WTC11 (cell line): ENCODE measurements around the gene TSHZ3. TPM values are rescaled to one million over a fixed set of nuclear protein-coding genes. Genes with fewer than 3 reads are reported as not detected.

Experiments
- ATAC-seq: fragments of 200-7000 bp; cut with Tn5 transposase; 2 replicates; pipeline ENCODE4 v1.10.0; 2021; ENCODE audit warnings: mild to moderate bottlenecking, moderate library complexity
- CTCF ChIA-PET: fragments of 300-600 bp; sonication (Branson Sonifier 250); formaldehyde crosslinking; loops from one replicate; lab custom pipeline; 2021; ENCODE audit warnings: antibody characterized with exemption; lab: Charles Lee
- POLR2A ChIA-PET: fragments of 350-600 bp; sonication (Branson Sonifier 250); formaldehyde crosslinking; loops from one replicate; lab custom pipeline; 2021; ENCODE audit warnings: antibody characterized with exemption; lab: Charles Lee
- DNase-seq: peaks from one replicate; pipeline ENCODE4 v3.0.0; 2021; ENCODE audit warnings: low spot score
- H3K27ac Mint-ChIP-seq: 2 replicates; pipeline ENCODE4 v1.8.0; 2021; ENCODE audit warnings: mixed read lengths
- H3K27me3 Mint-ChIP-seq: 2 replicates; pipeline ENCODE4 v1.8.0; 2021; ENCODE audit warnings: low read depth, mild to moderate bottlenecking, moderate library complexity, mixed read lengths
- H3K36me3 Mint-ChIP-seq: 2 replicates; pipeline ENCODE4 v1.8.0; 2021; ENCODE audit warnings: mixed read lengths
- H3K4me1 Mint-ChIP-seq: 2 replicates; pipeline ENCODE4 v1.8.0; 2022; ENCODE audit warnings: mixed read lengths
- H3K4me3 Mint-ChIP-seq: 2 replicates; pipeline ENCODE4 v1.8.0; 2021; ENCODE audit warnings: mild to moderate bottlenecking, moderate library complexity, mixed read lengths
- H3K9me3 Mint-ChIP-seq: 2 replicates; pipeline ENCODE4 v1.8.0; 2021; ENCODE audit warnings: mixed read lengths
- ATF1 ChIP-seq: sonication (generic); formaldehyde crosslinking; IDR thresholded peaks from 2 replicates; pipeline ENCODE4 v1.8.1; 2023; ENCODE audit warnings: mild to moderate bottlenecking, moderate library complexity, missing genetic modification reagents
- ESRRA ChIP-seq: sonication (generic); formaldehyde crosslinking; IDR thresholded peaks from 2 replicates; pipeline ENCODE4 v1.8.1; 2022; ENCODE audit warnings: mild to moderate bottlenecking, missing genetic modification reagents, borderline replicate concordance
- FOXJ3 ChIP-seq: sonication (generic); formaldehyde crosslinking; IDR thresholded peaks from 2 replicates; pipeline ENCODE4 v1.9.0; 2021; ENCODE audit warnings: missing genetic modification reagents, mild to moderate bottlenecking, borderline replicate concordance
- GABPB1 ChIP-seq: sonication (generic); formaldehyde crosslinking; IDR thresholded peaks from 2 replicates; pipeline ENCODE4 v1.8.1; 2023; ENCODE audit warnings: mild to moderate bottlenecking, missing genetic modification reagents
- IRF2 ChIP-seq: sonication (generic); formaldehyde crosslinking; IDR thresholded peaks from 2 replicates; pipeline ENCODE4 v1.8.0; 2022; ENCODE audit warnings: low read depth, missing genetic modification reagents, borderline replicate concordance
- JUN ChIP-seq: sonication (generic); formaldehyde crosslinking; IDR thresholded peaks from 2 replicates; pipeline ENCODE4 v1.8.0; 2023; ENCODE audit warnings: mild to moderate bottlenecking, missing genetic modification reagents
- NR3C1 ChIP-seq: sonication (generic); formaldehyde crosslinking; conservative IDR thresholded peaks from 2 replicates; pipeline ENCODE4 v1.8.1; 2023; ENCODE audit warnings: low read depth, mild to moderate bottlenecking, missing genetic modification reagents
- OVOL2 ChIP-seq: fragments of 250-450 bp; sonication (Bioruptor Pico); IDR thresholded peaks from 2 replicates; pipeline ENCODE4 v1.9.0; 2021; ENCODE audit warnings: mild to moderate bottlenecking, borderline replicate concordance
- TEAD4 ChIP-seq: sonication (generic); formaldehyde crosslinking; IDR thresholded peaks from 2 replicates; pipeline ENCODE4 v1.8.0; 2022; ENCODE audit warnings: mild to moderate bottlenecking, missing genetic modification reagents
- ZNF138 ChIP-seq: sonication (generic); formaldehyde crosslinking; conservative IDR thresholded peaks from 2 replicates; pipeline ENCODE4 v1.8.1; 2022; ENCODE audit warnings: mild to moderate bottlenecking, moderate library complexity, missing genetic modification reagents
- ZNF219 ChIP-seq: sonication (generic); formaldehyde crosslinking; IDR thresholded peaks from 2 replicates; pipeline ENCODE4 v1.8.0; 2023; ENCODE audit warnings: missing genetic modification reagents, mild to moderate bottlenecking, borderline replicate concordance
- ZNF396 ChIP-seq: fragments of 250-450 bp; sonication (Bioruptor Pico); IDR thresholded peaks from 2 replicates; pipeline ENCODE4 v1.8.0; 2021; ENCODE audit warnings: mild to moderate bottlenecking, moderate library complexity, borderline replicate concordance
- total RNA-seq: library from RNA; stranded (reverse); gene quantifications from 3 replicates; pipeline ENCODE4 v1.2.3, GENCODE V29; 2021
- TF ChIP-seq, protein P1 (sequence below): fragments of 250-450 bp; sonication (Bioruptor Pico); IDR thresholded peaks from 2 replicates; pipeline ENCODE4 v1.9.0; 2021; ENCODE audit warnings: mild to moderate bottlenecking
- TF ChIP-seq, protein P2 (sequence below): sonication (generic); formaldehyde crosslinking; IDR thresholded peaks from 2 replicates; pipeline ENCODE4 v1.8.1; 2022; ENCODE audit warnings: low read depth, missing genetic modification reagents, borderline replicate concordance
- TF ChIP-seq, protein P3 (sequence below): sonication (generic); formaldehyde crosslinking; IDR thresholded peaks from 2 replicates; pipeline ENCODE4 v1.8.0; 2022; ENCODE audit warnings: mild to moderate bottlenecking, missing genetic modification reagents
- TF ChIP-seq, protein P4 (sequence below): sonication (generic); formaldehyde crosslinking; IDR thresholded peaks from 2 replicates; pipeline ENCODE4 v1.8.0; 2022; ENCODE audit warnings: missing genetic modification reagents
- TF ChIP-seq, protein P5 (sequence below): sonication (generic); formaldehyde crosslinking; IDR thresholded peaks from 2 replicates; pipeline ENCODE4 v1.8.1; 2023; ENCODE audit warnings: mild to moderate bottlenecking, missing genetic modification reagents, moderate library complexity
- TF ChIP-seq, protein P6 (sequence below): sonication (generic); formaldehyde crosslinking; IDR thresholded peaks from 2 replicates; pipeline ENCODE4 v1.8.1; 2023; ENCODE audit warnings: mild to moderate bottlenecking, missing genetic modification reagents, moderate library complexity
- TF ChIP-seq, protein P7 (sequence below): fragments of 250-450 bp; sonication (Bioruptor Pico); IDR thresholded peaks from 2 replicates; pipeline ENCODE4 v1.9.0; 2021; ENCODE audit warnings: moderate library complexity, mild to moderate bottlenecking, inconsistent platforms, borderline replicate concordance

TSHZ3 gene
- total RNA-seq, 1 experiment from 2014 or later, result 21.4 TPM

DNA sequence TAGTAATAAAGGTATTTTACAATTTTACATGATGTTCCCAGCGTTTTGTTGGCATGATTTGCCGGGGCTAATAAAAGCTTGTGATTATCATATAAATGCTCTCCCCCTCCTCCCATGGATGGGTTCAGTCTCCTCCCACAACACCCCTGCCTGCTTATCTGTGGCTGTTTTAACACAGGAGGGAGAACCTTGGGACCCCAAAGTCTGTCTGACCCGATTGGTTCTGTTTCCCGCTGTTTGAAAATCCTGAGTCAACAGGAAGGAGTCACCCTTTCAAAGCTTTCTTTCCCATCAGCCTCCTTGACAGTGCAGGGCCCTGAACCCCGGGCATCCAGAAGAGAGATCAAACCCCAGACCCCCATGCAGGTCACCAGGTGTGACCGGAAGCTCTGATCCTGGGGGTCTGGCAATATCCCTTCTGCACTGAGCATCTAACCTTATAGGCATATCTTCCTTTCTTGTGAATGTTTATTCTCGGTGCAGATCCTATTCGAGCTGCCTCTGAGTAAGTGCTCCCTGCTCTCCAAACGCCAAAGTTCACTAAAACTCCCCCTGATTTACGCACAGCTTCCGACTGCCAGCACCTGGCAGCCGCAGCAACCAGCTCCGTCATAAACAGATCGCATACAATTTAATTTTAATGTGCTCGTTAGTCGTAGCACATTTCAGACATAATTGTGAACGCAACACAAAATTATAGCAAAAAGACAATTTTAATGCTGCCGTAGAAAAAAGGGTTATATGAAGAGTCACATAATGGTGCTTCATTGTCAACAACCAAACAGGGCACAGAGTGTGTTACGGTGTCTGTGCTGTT is 74.8 kb downstream of the TSHZ3 start:
- Mint-ChIP-seq H3K36me3 (peaks cover 31% of the 10 kb centered on the region), H3K4me3 (no peak overlapping the region), H3K27me3 (no peaks in the 10 kb centered on the region)
- POLR2A ChIA-PET, result no interaction called here
- no peak for ATAC-seq
- CTCF ChIA-PET, result interaction anchor here (0.6 to 1.4 kb wide), 3 partner anchors 64 to 430 kb away, joined by 3 to 6 read pairs (median 3); no protein-coding TSS in a partner anchor
- TF ChIP-seq ZNF138 (no peak), ZNF219 (CRISPR knock-in tag) (no peak), ZNF396 (CRISPR knock-in tag) (no peak), ESRRA (no peak), ATF1 (CRISPR knock-in tag) (no peak), OVOL2 (CRISPR knock-in tag) (no peak), TEAD4 (no peak), FOXJ3 (no peak), GABPB1 (CRISPR knock-in tag) (no peak), JUN (no peak), NR3C1 (no peak), IRF2 (CRISPR knock-in tag) (no peak)
- TF ChIP-seq, protein P1, sequence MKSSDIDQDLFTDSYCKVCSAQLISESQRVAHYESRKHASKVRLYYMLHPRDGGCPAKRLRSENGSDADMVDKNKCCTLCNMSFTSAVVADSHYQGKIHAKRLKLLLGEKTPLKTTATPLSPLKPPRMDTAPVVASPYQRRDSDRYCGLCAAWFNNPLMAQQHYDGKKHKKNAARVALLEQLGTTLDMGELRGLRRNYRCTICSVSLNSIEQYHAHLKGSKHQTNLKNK, result no peak
- TF ChIP-seq, protein P2, sequence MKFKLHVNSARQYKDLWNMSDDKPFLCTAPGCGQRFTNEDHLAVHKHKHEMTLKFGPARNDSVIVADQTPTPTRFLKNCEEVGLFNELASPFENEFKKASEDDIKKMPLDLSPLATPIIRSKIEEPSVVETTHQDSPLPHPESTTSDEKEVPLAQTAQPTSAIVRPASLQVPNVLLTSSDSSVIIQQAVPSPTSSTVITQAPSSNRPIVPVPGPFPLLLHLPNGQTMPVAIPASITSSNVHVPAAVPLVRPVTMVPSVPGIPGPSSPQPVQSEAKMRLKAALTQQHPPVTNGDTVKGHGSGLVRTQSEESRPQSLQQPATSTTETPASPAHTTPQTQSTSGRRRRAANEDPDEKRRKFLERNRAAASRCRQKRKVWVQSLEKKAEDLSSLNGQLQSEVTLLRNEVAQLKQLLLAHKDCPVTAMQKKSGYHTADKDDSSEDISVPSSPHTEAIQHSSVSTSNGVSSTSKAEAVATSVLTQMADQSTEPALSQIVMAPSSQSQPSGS (CRISPR knock-in tag), result no peak
- TF ChIP-seq, protein P3, sequence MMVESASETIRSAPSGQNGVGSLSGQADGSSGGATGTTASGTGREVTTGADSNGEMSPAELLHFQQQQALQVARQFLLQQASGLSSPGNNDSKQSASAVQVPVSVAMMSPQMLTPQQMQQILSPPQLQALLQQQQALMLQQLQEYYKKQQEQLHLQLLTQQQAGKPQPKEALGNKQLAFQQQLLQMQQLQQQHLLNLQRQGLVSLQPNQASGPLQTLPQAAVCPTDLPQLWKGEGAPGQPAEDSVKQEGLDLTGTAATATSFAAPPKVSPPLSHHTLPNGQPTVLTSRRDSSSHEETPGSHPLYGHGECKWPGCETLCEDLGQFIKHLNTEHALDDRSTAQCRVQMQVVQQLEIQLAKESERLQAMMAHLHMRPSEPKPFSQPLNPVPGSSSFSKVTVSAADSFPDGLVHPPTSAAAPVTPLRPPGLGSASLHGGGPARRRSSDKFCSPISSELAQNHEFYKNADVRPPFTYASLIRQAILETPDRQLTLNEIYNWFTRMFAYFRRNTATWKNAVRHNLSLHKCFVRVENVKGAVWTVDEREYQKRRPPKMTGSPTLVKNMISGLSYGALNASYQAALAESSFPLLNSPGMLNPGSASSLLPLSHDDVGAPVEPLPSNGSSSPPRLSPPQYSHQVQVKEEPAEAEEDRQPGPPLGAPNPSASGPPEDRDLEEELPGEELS (CRISPR knock-in tag), result no peak
- TF ChIP-seq, protein P4, sequence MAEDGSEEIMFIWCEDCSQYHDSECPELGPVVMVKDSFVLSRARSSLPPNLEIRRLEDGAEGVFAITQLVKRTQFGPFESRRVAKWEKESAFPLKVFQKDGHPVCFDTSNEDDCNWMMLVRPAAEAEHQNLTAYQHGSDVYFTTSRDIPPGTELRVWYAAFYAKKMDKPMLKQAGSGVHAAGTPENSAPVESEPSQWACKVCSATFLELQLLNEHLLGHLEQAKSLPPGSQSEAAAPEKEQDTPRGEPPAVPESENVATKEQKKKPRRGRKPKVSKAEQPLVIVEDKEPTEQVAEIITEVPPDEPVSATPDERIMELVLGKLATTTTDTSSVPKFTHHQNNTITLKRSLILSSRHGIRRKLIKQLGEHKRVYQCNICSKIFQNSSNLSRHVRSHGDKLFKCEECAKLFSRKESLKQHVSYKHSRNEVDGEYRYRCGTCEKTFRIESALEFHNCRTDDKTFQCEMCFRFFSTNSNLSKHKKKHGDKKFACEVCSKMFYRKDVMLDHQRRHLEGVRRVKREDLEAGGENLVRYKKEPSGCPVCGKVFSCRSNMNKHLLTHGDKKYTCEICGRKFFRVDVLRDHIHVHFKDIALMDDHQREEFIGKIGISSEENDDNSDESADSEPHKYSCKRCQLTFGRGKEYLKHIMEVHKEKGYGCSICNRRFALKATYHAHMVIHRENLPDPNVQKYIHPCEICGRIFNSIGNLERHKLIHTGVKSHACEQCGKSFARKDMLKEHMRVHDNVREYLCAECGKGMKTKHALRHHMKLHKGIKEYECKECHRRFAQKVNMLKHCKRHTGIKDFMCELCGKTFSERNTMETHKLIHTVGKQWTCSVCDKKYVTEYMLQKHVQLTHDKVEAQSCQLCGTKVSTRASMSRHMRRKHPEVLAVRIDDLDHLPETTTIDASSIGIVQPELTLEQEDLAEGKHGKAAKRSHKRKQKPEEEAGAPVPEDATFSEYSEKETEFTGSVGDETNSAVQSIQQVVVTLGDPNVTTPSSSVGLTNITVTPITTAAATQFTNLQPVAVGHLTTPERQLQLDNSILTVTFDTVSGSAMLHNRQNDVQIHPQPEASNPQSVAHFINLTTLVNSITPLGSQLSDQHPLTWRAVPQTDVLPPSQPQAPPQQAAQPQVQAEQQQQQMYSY (CRISPR knock-in tag), result no peak
- TF ChIP-seq, protein P5, sequence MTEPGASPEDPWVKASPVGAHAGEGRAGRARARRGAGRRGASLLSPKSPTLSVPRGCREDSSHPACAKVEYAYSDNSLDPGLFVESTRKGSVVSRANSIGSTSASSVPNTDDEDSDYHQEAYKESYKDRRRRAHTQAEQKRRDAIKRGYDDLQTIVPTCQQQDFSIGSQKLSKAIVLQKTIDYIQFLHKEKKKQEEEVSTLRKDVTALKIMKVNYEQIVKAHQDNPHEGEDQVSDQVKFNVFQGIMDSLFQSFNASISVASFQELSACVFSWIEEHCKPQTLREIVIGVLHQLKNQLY (CRISPR knock-in tag), result no peak
- TF ChIP-seq, protein P6, sequence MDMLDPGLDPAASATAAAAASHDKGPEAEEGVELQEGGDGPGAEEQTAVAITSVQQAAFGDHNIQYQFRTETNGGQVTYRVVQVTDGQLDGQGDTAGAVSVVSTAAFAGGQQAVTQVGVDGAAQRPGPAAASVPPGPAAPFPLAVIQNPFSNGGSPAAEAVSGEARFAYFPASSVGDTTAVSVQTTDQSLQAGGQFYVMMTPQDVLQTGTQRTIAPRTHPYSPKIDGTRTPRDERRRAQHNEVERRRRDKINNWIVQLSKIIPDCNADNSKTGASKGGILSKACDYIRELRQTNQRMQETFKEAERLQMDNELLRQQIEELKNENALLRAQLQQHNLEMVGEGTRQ (CRISPR knock-in tag), result no peak
- TF ChIP-seq, protein P7, sequence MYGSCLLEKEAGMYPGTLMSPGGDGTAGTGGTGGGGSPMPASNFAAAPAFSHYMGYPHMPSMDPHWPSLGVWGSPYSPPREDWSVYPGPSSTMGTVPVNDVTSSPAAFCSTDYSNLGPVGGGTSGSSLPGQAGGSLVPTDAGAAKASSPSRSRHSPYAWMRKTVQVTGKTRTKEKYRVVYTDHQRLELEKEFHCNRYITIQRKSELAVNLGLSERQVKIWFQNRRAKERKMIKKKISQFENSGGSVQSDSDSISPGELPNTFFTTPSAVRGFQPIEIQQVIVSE, result no peak
- TF ChIP-seq, all 79 proteins: peak for 0
- DNase-seq, result no peak
- Mint-ChIP-seq H3K27ac (peak overlapping the region; percentile 13), H3K9me3 (no peaks in the 10 kb centered on the region), H3K4me1 (peaks cover 14% of the 10 kb centered on the region)
